Omental fat pad (tissue), 4 donors: Measurements from ENCODE around the gene TMEM201. TPM values are rescaled to one million over a fixed set of nuclear protein-coding genes. Genes with fewer than 3 reads are reported as not detected.

Experiments used
- ATAC-seq: fragments of 150-250 bp; one replicate; pipeline ENCODE4 v1.9.1; 2016; ENCODE audit warnings: mild to moderate bottlenecking, moderate library complexity; ENCODE audit not compliant: low FRiP score
- DNase-seq: peaks from one replicate; pipeline ENCODE4 v3.0.0-alpha.2; 2019; ENCODE audit warnings: low spot score
- CTCF ChIP-seq, 3 donors: fragments of 450-650 bp; IDR thresholded peaks; one replicate each; pipeline ENCODE4 v1.5.1; 2016 to 2017; ENCODE audit warnings: antibody characterized with exemption in 3 of 3, mild to moderate bottlenecking in 3 of 3, moderate library complexity in 2 of 3
- total RNA-seq, 4 donors: library from RNA; depleted of rRNA; stranded (reverse); fragments of >200 nt; gene quantifications; one replicate each; pipeline ENCODE4 v1.1.0, GENCODE V29; 2016

The TMEM201 gene
- total RNA-seq, 4 donors from 2014 or later, result 4.5 to 13.1 (median 6.8) TPM

GRCh38 chr1:9605946-9606455, 17.3 kb downstream of the TMEM201 start:
- TF ChIP-seq CTCF (IDR thresholded peaks at IDR 0.05), result no peak
- ATAC-seq, result no peak
- DNase-seq, result no peak

- DNase-seq, result no peak
These were observed 17.7 kb downstream of the TMEM201 start for GRCh38 chr1:9606458-9606857.

GRCh38 chr1:9606948-9607347, 18.2 kb downstream of the TMEM201 start:
- ATAC-seq, result no peak
- no peak for TF ChIP-seq CTCF (IDR thresholded peaks at IDR 0.05)
- no peak for DNase-seq

More at GRCh38 chr1:9606458-9606857, 17.7 kb downstream of the TMEM201 start:
- ATAC-seq, result no peak
- no peak for TF ChIP-seq CTCF (IDR thresholded peaks at IDR 0.05)

GRCh38 chr1:9607352-9607751, 18.6 kb downstream of the TMEM201 start:
- ATAC-seq (no peak), DNase-seq (no peak)
- no peak for TF ChIP-seq CTCF (IDR thresholded peaks at IDR 0.05)

GRCh38 chr1:9609998-9610397, 21.3 kb downstream of the TMEM201 start:
- TF ChIP-seq CTCF (IDR thresholded peaks at IDR 0.05), result no peak
- ATAC-seq (no peak), DNase-seq (no peak)

GRCh38 chr1:9610548-9610947, 21.8 kb downstream of the TMEM201 start:
- no peak for ATAC-seq
- DNase-seq, result no peak
- no peak for TF ChIP-seq CTCF (IDR thresholded peaks at IDR 0.05)

GRCh38 chr1:9611716-9612115, 23.0 kb downstream of the TMEM201 start:
- TF ChIP-seq CTCF (IDR thresholded peaks at IDR 0.05), result no peak
- DNase-seq, result no peak
- no peak for ATAC-seq
